Hepatocyte (in vitro differentiated cells): ENCODE results near the gene PIK3C2G. TPM values are rescaled to one million over a fixed set of nuclear protein-coding genes. Genes with fewer than 3 reads are reported as not detected.

Source experiments
- DNase-seq: peaks from one replicate; pipeline ENCODE4 v3.0.0-alpha.2; 2016; ENCODE audit warnings: low spot score
- H2AFZ ChIP-seq: fragments of 200-600 bp; sonication (generic); 2 replicates; pipeline ENCODE4 v1.6.0; 2016; ENCODE audit warnings: antibody characterized with exemption, mild to moderate bottlenecking
- H3K27ac ChIP-seq: fragments of 200-600 bp; sonication (generic); 2 replicates; pipeline ENCODE4 v1.5.1; 2016; ENCODE audit warnings: mild to moderate bottlenecking
- H3K27me3 ChIP-seq: fragments of 200-600 bp; sonication (generic); 2 replicates; pipeline ENCODE4 v1.6.1; 2016
- H3K36me3 ChIP-seq: fragments of 200-600 bp; sonication (generic); replicated peaks from 2 replicates; pipeline ENCODE4 v1.5.1; 2016; ENCODE audit warnings: low read depth; ENCODE audit not compliant: insufficient read depth
- H3K4me1 ChIP-seq: fragments of 200-600 bp; sonication (generic); 2 replicates; pipeline ENCODE4 v1.5.1; 2016; ENCODE audit warnings: mild to moderate bottlenecking, moderate library complexity; ENCODE audit not compliant: insufficient read depth
- H3K4me2 ChIP-seq: fragments of 200-600 bp; sonication (generic); 2 replicates; pipeline ENCODE4 v1.6.0; 2016
- H3K4me3 ChIP-seq: fragments of 200-600 bp; sonication (generic); 2 replicates; pipeline ENCODE4 v1.5.1; 2016; ENCODE audit warnings: mild to moderate bottlenecking
- H3K79me2 ChIP-seq: fragments of 200-600 bp; sonication (generic); 2 replicates; pipeline ENCODE4 v1.6.0; 2017; ENCODE audit warnings: mild to moderate bottlenecking
- H3K9me2 ChIP-seq: fragments of 200-600 bp; sonication (generic); replicated peaks from 2 replicates; pipeline ENCODE4 v1.6.0; 2017; ENCODE audit warnings: mild to moderate bottlenecking; ENCODE audit not compliant: insufficient read depth
- H3K9me3 ChIP-seq: fragments of 200-600 bp; sonication (generic); 2 replicates; pipeline ENCODE4 v1.5.1; 2016; ENCODE audit warnings: low read depth, mild to moderate bottlenecking
- H4K20me1 ChIP-seq: fragments of 200-600 bp; sonication (generic); 2 replicates; pipeline ENCODE4 v1.6.0; 2016; ENCODE audit warnings: mild to moderate bottlenecking; ENCODE audit not compliant: insufficient read depth, poor library complexity, severe bottlenecking
- EZH2 ChIP-seq: fragments of 200-600 bp; sonication (generic); IDR thresholded peaks from 2 replicates; pipeline ENCODE4 v1.6.1; 2016; ENCODE audit warnings: antibody characterized with exemption, mild to moderate bottlenecking, borderline replicate concordance
- EZH2phosphoT487 ChIP-seq: fragments of 200-600 bp; sonication (generic); IDR thresholded peaks from one replicate; pipeline ENCODE4 v1.6.1; 2018; ENCODE audit warnings: antibody characterized with exemption, mild to moderate bottlenecking, low read depth, moderate library complexity; ENCODE audit not compliant: unreplicated experiment, severe bottlenecking
- WGBS: methylation state at CpG from one replicate; pipeline ENCODE4 v1.1.6; 2016; ENCODE audit warnings: low lambda C conversion rate; ENCODE audit errors: missing lambda C conversion rate; 5-methylcytosine and 5-hydroxymethylcytosine counted together
- polyA plus RNA-seq: library from polyadenylated mRNA; unstranded; fragments of >200 nt; fragmentation: Nextera tagmentation; extraction: Ambion mirVana; gene quantifications from 2 replicates; pipeline ENCODE4 v1.2.1, GENCODE V29; 2016
- total RNA-seq: library from RNA; depleted of rRNA; stranded (reverse); fragments of >200 nt; gene quantifications from 2 replicates; pipeline ENCODE4 v1.2.3, GENCODE V29; 2014
- TF ChIP-seq, protein P1 (sequence below): fragments of 200-600 bp; sonication (generic); IDR thresholded peaks from 2 replicates; pipeline ENCODE4 v1.5.1; 2016; ENCODE audit warnings: antibody characterized with exemption, mild to moderate bottlenecking; ENCODE audit not compliant: poor library complexity

PIK3C2G gene
- total and polyA plus RNA-seq, 2 experiments from 2014 or later, result 3.5 to 6.7 TPM

DNA sequence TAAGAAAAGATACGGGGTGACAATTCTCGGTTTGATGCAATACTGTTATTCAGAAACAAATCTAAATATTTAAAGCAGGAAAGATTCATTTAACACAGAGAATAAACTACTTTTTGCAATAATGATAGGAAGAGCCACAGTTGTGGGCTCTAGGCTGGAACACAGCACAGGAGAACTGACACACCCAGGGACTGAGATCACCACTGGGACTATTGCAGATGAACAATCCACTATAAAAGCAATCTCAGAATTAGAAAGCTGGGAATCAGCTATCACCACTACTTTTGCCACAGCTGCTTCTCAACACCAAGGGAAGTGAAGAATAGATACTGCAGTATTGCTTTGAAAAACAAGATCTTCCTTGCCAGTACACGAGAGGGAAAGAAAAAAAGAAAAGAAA, 4.1 kb upstream of the PIK3C2G start:
- Histone ChIP-seq H3K4me1 (peaks cover 14% of the 10 kb centered on the region), H3K9me3 (no peaks in the 10 kb centered on the region), H3K36me3 (no peaks in the 10 kb centered on the region), H2AFZ (no peak overlapping the region), H4K20me1 (no peaks in the 10 kb centered on the region), H3K79me2 (no peaks in the 10 kb centered on the region), H3K9me2 (no peaks in the 10 kb centered on the region), H3K27me3 (no peaks in the 10 kb centered on the region), H3K4me3 (no peak overlapping the region), H3K4me2 (no peak overlapping the region), H3K27ac (no peak overlapping the region)
- 94% methylated on average over 3 of the region's 3 CpGs for WGBS
- TF ChIP-seq, protein P1, sequence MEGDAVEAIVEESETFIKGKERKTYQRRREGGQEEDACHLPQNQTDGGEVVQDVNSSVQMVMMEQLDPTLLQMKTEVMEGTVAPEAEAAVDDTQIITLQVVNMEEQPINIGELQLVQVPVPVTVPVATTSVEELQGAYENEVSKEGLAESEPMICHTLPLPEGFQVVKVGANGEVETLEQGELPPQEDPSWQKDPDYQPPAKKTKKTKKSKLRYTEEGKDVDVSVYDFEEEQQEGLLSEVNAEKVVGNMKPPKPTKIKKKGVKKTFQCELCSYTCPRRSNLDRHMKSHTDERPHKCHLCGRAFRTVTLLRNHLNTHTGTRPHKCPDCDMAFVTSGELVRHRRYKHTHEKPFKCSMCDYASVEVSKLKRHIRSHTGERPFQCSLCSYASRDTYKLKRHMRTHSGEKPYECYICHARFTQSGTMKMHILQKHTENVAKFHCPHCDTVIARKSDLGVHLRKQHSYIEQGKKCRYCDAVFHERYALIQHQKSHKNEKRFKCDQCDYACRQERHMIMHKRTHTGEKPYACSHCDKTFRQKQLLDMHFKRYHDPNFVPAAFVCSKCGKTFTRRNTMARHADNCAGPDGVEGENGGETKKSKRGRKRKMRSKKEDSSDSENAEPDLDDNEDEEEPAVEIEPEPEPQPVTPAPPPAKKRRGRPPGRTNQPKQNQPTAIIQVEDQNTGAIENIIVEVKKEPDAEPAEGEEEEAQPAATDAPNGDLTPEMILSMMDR, result no peak
- TF ChIP-seq EZH2phosphoT487 (no peak), EZH2 (no peak)
- no peak for DNase-seq

DNA sequence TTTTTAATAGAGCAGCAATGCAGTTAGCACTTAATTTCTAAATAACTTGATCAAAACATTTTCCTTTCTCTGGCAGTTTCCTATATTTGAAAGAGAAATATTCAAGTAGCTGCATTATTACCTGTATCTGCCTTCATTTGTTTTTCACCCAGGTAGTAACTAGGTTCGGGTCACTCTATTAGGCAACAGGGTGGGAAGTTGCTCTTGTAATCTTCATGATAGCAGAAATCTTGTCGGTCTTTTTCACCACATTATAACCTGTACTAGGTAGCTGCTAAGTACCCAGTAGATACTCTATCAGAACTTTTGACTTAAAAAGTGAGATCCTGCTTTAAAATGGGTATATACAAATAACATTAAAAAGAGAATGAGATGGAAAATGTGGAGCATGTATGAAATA, 2.4 kb upstream of the PIK3C2G start:
- H3K4me2 ChIP-seq, result no peak overlapping the region
- no peak for DNase-seq

DNA sequence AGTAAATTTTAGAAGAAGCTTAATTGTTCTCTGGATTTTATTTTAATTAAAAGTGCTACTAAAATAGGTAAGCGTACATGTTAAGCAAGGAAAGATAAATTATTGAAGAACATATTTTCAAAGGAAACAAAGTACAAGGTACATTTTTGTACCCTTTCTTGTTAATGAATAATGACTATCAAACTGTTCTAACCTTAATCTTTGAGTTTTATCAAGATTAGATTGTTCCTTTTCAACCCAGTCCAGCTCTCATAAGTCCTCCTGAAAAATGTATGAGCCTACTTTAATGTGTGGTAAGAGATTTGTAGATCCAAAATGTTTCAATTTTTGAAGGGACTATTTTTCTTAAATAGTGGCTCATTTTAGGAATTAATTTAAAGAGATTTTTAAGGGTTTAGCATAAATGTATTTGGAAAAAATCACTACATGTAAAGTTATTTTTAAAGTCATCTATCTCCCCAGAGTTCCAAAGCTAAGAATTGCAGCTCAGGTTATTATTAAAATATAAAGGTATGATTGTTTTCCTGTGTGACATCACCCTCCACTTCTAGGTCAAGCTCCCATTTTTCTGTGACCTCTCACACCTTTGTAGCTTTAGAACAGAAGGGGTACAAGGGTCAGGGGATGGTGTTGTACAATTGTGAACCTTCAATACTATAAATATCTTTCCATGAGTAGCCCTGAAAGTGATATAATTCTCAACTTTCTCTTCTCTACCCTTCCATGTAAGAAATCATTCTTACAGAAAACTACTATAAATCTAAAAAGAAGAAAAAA, 1.2 kb upstream of the PIK3C2G start:
- Histone ChIP-seq H4K20me1 (no peaks in the 10 kb centered on the region), H3K9me2 (no peaks in the 10 kb centered on the region), H3K36me3 (no peaks in the 10 kb centered on the region), H2AFZ (no peak overlapping the region), H3K4me2 (peak overlapping the region; percentile 13), H3K4me3 (no peak overlapping the region), H3K9me3 (no peaks in the 10 kb centered on the region), H3K4me1 (no peaks in the 10 kb centered on the region), H3K27ac (peak overlapping the region; percentile 7), H3K79me2 (no peaks in the 10 kb centered on the region), H3K27me3 (no peaks in the 10 kb centered on the region)
- WGBS, result 77% methylated on average over 1 of the region's 1 CpG
- DNase-seq, result no peak
- TF ChIP-seq EZH2, result no peak
- no peak for TF ChIP-seq EZH2phosphoT487
- TF ChIP-seq, protein P1, result no peak

More for the DNA sequence above, 2.4 kb upstream of the PIK3C2G start:
- Histone ChIP-seq H2AFZ (no peak overlapping the region), H4K20me1 (no peaks in the 10 kb centered on the region), H3K27me3 (no peaks in the 10 kb centered on the region), H3K4me1 (no peaks in the 10 kb centered on the region), H3K79me2 (no peaks in the 10 kb centered on the region), H3K9me2 (no peaks in the 10 kb centered on the region), H3K27ac (no peak overlapping the region), H3K4me3 (no peak overlapping the region), H3K36me3 (no peaks in the 10 kb centered on the region), H3K9me3 (no peaks in the 10 kb centered on the region)
- 69% methylated on average over 2 of the region's 2 CpGs for WGBS
- TF ChIP-seq EZH2phosphoT487, result no peak
- TF ChIP-seq EZH2, result no peak
- TF ChIP-seq, protein P1, result no peak
